ENCODE data around the gene TSEN34.
A peak's percentile ranks its signal among the peaks of the same experiment; 100 is the strongest.

Gene TSEN34

GRCh38 chr19:54179262-54179852, 11.8 kb upstream of the TSEN34 start:
- ChIA-PET POLR2A (interaction anchor here (10.2 kb wide), 1 partner anchor 10 kb away, joined by 90 read pairs; the partner anchor contains the start of genes MBOAT7 and TSEN34), CTCF (interaction anchor here (2.0 to 2.3 kb wide), 2 partner anchors 9 to 10 kb away, joined by 13 to 15 read pairs; partner anchors contain the start of gene MBOAT7)
- no peaks in the 10 kb centered on the region for H3K4me1 ChIP-seq (ENCODE audit: control insufficient read depth, insufficient read depth, low read length)
- H3K9me3 ChIP-seq (ENCODE audit: control insufficient read depth, insufficient read depth, low read depth, low read length): no peaks in the 10 kb centered on the region
- no peak for TF ChIP-seq SP3 (tag by site-specific recombination; IDR thresholded peaks at IDR 0.05)
- TF ChIP-seq ZNF707 (tag by site-specific recombination; IDR thresholded peaks at IDR 0.05): no peak
- no peak for TF ChIP-seq ZNF23 (tag by site-specific recombination; IDR thresholded peaks at IDR 0.05; ENCODE audit: borderline replicate concordance)
- no peak for TF ChIP-seq ZNF639 (tag by site-specific recombination; IDR thresholded peaks at IDR 0.05)
- TF ChIP-seq GLIS2 (tag by site-specific recombination; IDR thresholded peaks at IDR 0.05): no peak
- no peak for TF ChIP-seq ZFP69B (tag by site-specific recombination; IDR thresholded peaks at IDR 0.05)
- no peak for TF ChIP-seq ZNF350 (tag by site-specific recombination; IDR thresholded peaks at IDR 0.05)
- no peak for TF ChIP-seq ZBTB8A (tag by site-specific recombination; IDR thresholded peaks at IDR 0.05)
- no peak for TF ChIP-seq ZNF341 (tag by site-specific recombination; IDR thresholded peaks at IDR 0.05; ENCODE audit: low read depth)
- TF ChIP-seq ZNF837 (tag by site-specific recombination; IDR thresholded peaks at IDR 0.05): no peak
- no peak for TF ChIP-seq ZNF791 (tag by site-specific recombination; IDR thresholded peaks at IDR 0.05)
- no peak for TF ChIP-seq ZBTB20 (tag by site-specific recombination; IDR thresholded peaks at IDR 0.05)
- no peak for TF ChIP-seq ZNF398 (tag by site-specific recombination; IDR thresholded peaks at IDR 0.05)
- no peak for TF ChIP-seq ZNF132 (tag by site-specific recombination; IDR thresholded peaks at IDR 0.05; ENCODE audit: borderline replicate concordance)
- TF ChIP-seq ZNF610 (tag by site-specific recombination; IDR thresholded peaks at IDR 0.05; ENCODE audit: borderline replicate concordance): no peak
- no peak overlapping the region for H3K27ac ChIP-seq (ENCODE audit: extremely low read depth, low read depth, low read length)
- H3K4me3 ChIP-seq (ENCODE audit: low read depth, low read length): no peak overlapping the region
- H3K36me3 ChIP-seq (ENCODE audit: control insufficient read depth in 2 of 2, insufficient read depth in 1 of 2, low read length in 2 of 2): peaks cover 14 to 39% of the 10 kb centered on the region in 2 experiments; a peak in 2 of 3 replicates

GRCh38 chr19:54179921-54180461, 11.1 kb upstream of the TSEN34 start:
- ChIA-PET CTCF (interaction anchor here (2.0 to 2.3 kb wide), 2 partner anchors 9 to 10 kb away, joined by 13 to 15 read pairs; partner anchors contain the start of gene MBOAT7), POLR2A (interaction anchor here (10.2 kb wide), 1 partner anchor 10 kb away, joined by 90 read pairs; the partner anchor contains the start of genes MBOAT7 and TSEN34)
- Histone ChIP-seq H3K4me1 (ENCODE audit: control insufficient read depth, insufficient read depth, low read length) (no peaks in the 10 kb centered on the region), H3K27ac (ENCODE audit: extremely low read depth, low read depth, low read length) (no peak overlapping the region), H3K9me3 (ENCODE audit: control insufficient read depth, insufficient read depth, low read depth, low read length) (no peaks in the 10 kb centered on the region), H3K4me3 (ENCODE audit: low read depth, low read length) (no peak overlapping the region), H3K36me3 (ENCODE audit: control insufficient read depth in 2 of 2, insufficient read depth in 1 of 2, low read length in 2 of 2) (peaks cover 14 to 39% of the 10 kb centered on the region in 2 experiments; a peak in 2 of 3 replicates)
- TF ChIP-seq ZNF341 (tag by site-specific recombination; IDR thresholded peaks at IDR 0.05; ENCODE audit: low read depth) (peak; percentile 84), GFI1B (tag by site-specific recombination; IDR thresholded peaks at IDR 0.05) (no peak), ZNF433 (tag by site-specific recombination; IDR thresholded peaks at IDR 0.05; ENCODE audit: low read depth) (no peak), SCRT2 (tag by site-specific recombination; IDR thresholded peaks at IDR 0.05) (0 out of 2 replicates have a peak, but pooled peaks have one; percentile 14), ZNF324 (tag by site-specific recombination; IDR thresholded peaks at IDR 0.05) (no peak), MYNN (tag by site-specific recombination; IDR thresholded peaks at IDR 0.05; ENCODE audit: borderline replicate concordance) (peak; percentile 90), PRDM10 (tag by site-specific recombination; IDR thresholded peaks at IDR 0.05) (peak; percentile 93), ZNF146 (tag by site-specific recombination; IDR thresholded peaks at IDR 0.05) (no peak), ZBTB11 (tag by site-specific recombination; conservative IDR thresholded peaks at IDR 0.05; ENCODE audit: low read depth) (peak; percentile 50; the same call in 1 of the 2 replicates), ZNF596 (tag by site-specific recombination; IDR thresholded peaks at IDR 0.05) (no peak)

Data from HEK293 (cell line).